ENCODE measurements around the gene NAT10. TPM values are rescaled to one million over a fixed set of nuclear protein-coding genes. Genes with fewer than 3 reads are reported as not detected.

NAT10 gene
- total RNA-seq, 4 donors from 2014 or later, result 19.9 to 27.2 (median 20.6) TPM

DNA sequence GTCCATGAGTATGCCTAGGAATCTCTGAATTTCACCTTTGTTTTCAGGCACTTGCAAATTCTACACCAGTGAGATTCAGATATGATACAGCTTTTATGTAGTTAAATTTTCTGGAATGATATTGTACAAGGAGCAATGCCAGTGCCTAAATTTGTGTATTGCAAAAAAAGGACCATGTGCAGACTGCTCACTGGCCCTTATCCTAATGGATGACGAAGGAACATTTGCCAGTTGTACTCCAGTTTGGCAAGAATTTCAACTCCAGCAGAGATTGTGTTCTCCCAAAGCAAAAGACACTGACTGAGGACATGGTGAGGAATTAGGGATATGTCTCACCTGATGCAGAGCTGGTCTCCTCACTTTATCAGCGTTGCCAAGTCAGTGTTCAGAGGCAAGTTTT lies 8.6 kb downstream of the NAT10 start:
- Histone ChIP-seq H3K27ac (replicated peaks in 1 of 4) (no peak overlapping the region), H3K4me3 (no peak overlapping the region), H3K4me1 (no peaks in the 10 kb centered on the region), H3K36me3 (peaks cover 79 to 100% (median 96%) of the 10 kb centered on the region in 4 donors), H3K27me3 (no peaks in the 10 kb centered on the region), H3K9me3 (no peaks in the 10 kb centered on the region)
- 93% methylated on average over 2 of the region's 2 CpGs for WGBS
- intact Hi-C loops (cut with DNase I), result no loop called here
- TF ChIP-seq POLR2A (IDR thresholded peaks at IDR 0.05; ENCODE audit: low read depth) (no peak), EP300 (IDR thresholded peaks at IDR 0.05) (no peak), POLR2AphosphoS5 (IDR thresholded peaks at IDR 0.05) (no peak)
- TF ChIP-seq, protein P1, sequence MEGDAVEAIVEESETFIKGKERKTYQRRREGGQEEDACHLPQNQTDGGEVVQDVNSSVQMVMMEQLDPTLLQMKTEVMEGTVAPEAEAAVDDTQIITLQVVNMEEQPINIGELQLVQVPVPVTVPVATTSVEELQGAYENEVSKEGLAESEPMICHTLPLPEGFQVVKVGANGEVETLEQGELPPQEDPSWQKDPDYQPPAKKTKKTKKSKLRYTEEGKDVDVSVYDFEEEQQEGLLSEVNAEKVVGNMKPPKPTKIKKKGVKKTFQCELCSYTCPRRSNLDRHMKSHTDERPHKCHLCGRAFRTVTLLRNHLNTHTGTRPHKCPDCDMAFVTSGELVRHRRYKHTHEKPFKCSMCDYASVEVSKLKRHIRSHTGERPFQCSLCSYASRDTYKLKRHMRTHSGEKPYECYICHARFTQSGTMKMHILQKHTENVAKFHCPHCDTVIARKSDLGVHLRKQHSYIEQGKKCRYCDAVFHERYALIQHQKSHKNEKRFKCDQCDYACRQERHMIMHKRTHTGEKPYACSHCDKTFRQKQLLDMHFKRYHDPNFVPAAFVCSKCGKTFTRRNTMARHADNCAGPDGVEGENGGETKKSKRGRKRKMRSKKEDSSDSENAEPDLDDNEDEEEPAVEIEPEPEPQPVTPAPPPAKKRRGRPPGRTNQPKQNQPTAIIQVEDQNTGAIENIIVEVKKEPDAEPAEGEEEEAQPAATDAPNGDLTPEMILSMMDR (IDR thresholded peaks at IDR 0.05), result no peak
- no peak for DNase-seq (ENCODE audit: extremely low spot score)

DNA sequence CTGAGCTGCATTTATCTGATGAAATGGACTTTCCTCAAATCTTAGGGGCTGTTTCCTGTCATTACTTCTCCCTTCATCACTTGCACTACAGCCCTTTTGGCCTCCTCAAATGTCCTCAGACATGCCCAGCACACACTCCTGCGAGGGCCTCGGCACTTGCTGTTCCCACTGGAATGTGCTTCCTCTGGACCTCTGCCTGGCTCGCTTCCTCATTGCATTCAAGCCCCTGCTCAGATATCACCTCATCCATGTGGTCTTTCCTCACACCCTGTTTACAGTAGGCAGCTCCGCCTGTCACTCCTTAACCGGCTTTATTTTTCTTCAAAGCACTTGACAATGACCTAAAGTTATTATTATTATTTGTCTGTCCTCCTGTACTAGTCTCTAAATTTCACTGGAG lies 9.0 kb downstream of the NAT10 start:
- no peaks in the 10 kb centered on the region for H3K9me3 ChIP-seq
- intact Hi-C loops (cut with DNase I), result no loop called here
- no peaks in the 10 kb centered on the region for H3K27me3 ChIP-seq
- no peak for DNase-seq (ENCODE audit: extremely low spot score)
- TF ChIP-seq POLR2A (IDR thresholded peaks at IDR 0.05; ENCODE audit: low read depth), result no peak
- TF ChIP-seq EP300 (IDR thresholded peaks at IDR 0.05), result no peak
- TF ChIP-seq, protein P1 (IDR thresholded peaks at IDR 0.05), result no peak
- TF ChIP-seq POLR2AphosphoS5 (IDR thresholded peaks at IDR 0.05), result no peak
- H3K36me3 ChIP-seq, result peaks cover 79 to 100% (median 96%) of the 10 kb centered on the region in 4 donors
- H3K4me1 ChIP-seq, result no peaks in the 10 kb centered on the region
- no peak overlapping the region for H3K27ac ChIP-seq (replicated peaks in 1 of 4)
- H3K4me3 ChIP-seq, result no peak overlapping the region
- WGBS, result 94% methylated on average over 5 of the region's 5 CpGs

DNA sequence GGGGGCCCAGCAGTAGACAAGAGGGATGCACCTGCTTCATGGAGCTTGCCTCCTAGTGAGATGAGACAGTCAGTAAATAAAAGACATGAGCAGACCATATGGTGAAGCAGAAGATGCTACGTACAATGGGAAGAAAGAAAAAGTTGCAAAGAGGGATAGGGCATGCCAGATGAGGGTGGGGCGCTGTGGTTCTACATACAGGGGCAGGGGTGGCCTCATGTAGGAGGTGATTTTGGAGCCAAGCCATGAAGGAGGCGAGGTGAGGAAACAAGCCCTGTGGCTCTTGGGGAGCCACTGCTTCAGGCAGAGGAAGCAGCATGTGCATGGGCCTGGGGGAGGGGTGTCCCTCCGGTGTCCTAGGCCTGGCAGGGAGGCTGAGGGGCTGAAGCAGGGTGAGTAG lies 15.2 kb downstream of the NAT10 start:
- TF ChIP-seq POLR2A (IDR thresholded peaks at IDR 0.05; ENCODE audit: low read depth) (no peak), POLR2AphosphoS5 (IDR thresholded peaks at IDR 0.05) (no peak), EP300 (IDR thresholded peaks at IDR 0.05) (no peak)
- TF ChIP-seq, protein P1 (IDR thresholded peaks at IDR 0.05), result no peak
- Histone ChIP-seq H3K9me3 (no peaks in the 10 kb centered on the region), H3K27me3 (no peaks in the 10 kb centered on the region), H3K27ac (replicated peaks in 1 of 4) (no peak overlapping the region), H3K36me3 (peaks cover 78 to 100% (median 99%) of the 10 kb centered on the region in 4 donors), H3K4me3 (no peak overlapping the region), H3K4me1 (no peaks in the 10 kb centered on the region)
- intact Hi-C loops (cut with DNase I), result no loop called here
- DNase-seq (ENCODE audit: extremely low spot score), result no peak
- WGBS, result 99% methylated on average over 4 of the region's 4 CpGs

DNA sequence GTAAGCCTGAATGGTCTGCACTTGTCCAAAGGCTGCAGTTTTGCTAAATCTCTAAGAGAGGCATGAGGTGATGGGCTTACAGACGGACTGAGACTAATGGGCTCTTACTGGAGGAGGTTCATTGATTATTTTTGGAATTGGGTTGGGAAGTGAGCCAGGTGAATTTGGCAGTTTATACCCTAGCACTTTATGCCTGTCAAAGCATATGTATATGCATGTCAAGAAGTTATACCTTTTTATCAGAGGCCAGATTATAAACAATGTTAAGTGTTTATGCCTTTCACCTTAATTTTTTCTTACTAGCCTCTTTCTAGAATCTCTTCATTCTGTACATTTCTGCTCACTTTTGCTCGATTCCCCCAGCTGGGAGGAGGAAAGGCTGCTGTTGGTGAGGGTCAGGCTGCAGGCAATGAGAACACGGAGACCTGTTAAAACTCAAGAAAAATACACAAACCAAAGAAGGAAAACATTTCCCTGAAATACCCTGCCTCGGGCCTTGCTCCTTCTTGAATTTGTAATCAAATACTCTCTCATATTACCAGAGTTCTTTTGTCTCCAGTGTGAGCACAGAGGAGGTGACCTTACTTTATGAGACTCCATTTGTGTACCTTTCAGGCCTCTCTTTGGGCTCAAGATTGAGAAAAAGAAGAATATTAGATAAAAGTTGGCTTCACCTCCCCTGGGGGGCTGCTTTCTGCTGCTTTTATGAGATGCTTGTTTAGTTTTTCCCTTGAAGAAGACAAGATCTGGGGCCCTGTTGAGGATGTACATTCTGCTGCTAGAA lies 19.6 kb downstream of the NAT10 start:
- TF ChIP-seq POLR2AphosphoS5 (IDR thresholded peaks at IDR 0.05) (no peak), EP300 (IDR thresholded peaks at IDR 0.05) (no peak), POLR2A (IDR thresholded peaks at IDR 0.05; ENCODE audit: low read depth) (no peak)
- TF ChIP-seq, protein P1 (IDR thresholded peaks at IDR 0.05), result no peak
- no peaks in the 10 kb centered on the region for H3K4me1 ChIP-seq
- H3K36me3 ChIP-seq, result peaks cover 80 to 100% (median 89%) of the 10 kb centered on the region in 4 donors
- H3K4me3 ChIP-seq, result no peak overlapping the region
- H3K27me3 ChIP-seq, result no peaks in the 10 kb centered on the region
- intact Hi-C loops (cut with DNase I), result no loop called here
- no peaks in the 10 kb centered on the region for H3K9me3 ChIP-seq
- H3K27ac ChIP-seq (replicated peaks in 1 of 4), result no peak overlapping the region
- DNase-seq (ENCODE audit: extremely low spot score), result no peak
- 56% methylated on average over 4 of the region's 4 CpGs for WGBS

Data from esophagus muscularis mucosa (tissue), 4 donors.